HEK293 (cell line): Measurements from ENCODE around the gene CRACDL.

Experiments
- ATF2 ChIP-seq: fragments of 450-650 bp; formaldehyde crosslinking; IDR thresholded peaks from 2 replicates; pipeline ENCODE4 v1.5.1; 2016; ENCODE audit warnings: missing biosample characterization, missing genetic modification characterization, low read depth
- REST ChIP-seq: fragments of 450-650 bp; formaldehyde crosslinking; IDR thresholded peaks from 2 replicates; pipeline ENCODE4 v1.5.1; 2016; ENCODE audit warnings: missing biosample characterization, missing genetic modification characterization
- SP3 ChIP-seq: fragments of 450-650 bp; formaldehyde crosslinking; IDR thresholded peaks from 2 replicates; pipeline ENCODE4 v1.5.1; 2016; ENCODE audit warnings: missing biosample characterization, missing genetic modification characterization
- YY1 ChIP-seq: fragments of 450-650 bp; formaldehyde crosslinking; IDR thresholded peaks from 2 replicates; pipeline ENCODE4 v1.5.1; 2018; ENCODE audit warnings: missing biosample characterization, missing genetic modification characterization
- ZNF2 ChIP-seq: fragments of 450-650 bp; formaldehyde crosslinking; IDR thresholded peaks from 2 replicates; pipeline ENCODE4 v1.5.1; 2016; ENCODE audit warnings: missing biosample characterization, missing genetic modification characterization
- ZNF239 ChIP-seq: fragments of 450-650 bp; formaldehyde crosslinking; IDR thresholded peaks from 2 replicates; pipeline ENCODE4 v1.5.1; 2016; ENCODE audit warnings: missing biosample characterization, missing genetic modification characterization
- ZNF560 ChIP-seq: fragments of 450-650 bp; formaldehyde crosslinking; IDR thresholded peaks from 2 replicates; pipeline ENCODE4 v1.5.1; 2017; ENCODE audit warnings: missing biosample characterization, missing genetic modification characterization, borderline replicate concordance
- ZNF561 ChIP-seq: fragments of 450-650 bp; IDR thresholded peaks from 2 replicates; pipeline ENCODE4 v1.5.1; 2018; ENCODE audit warnings: missing biosample characterization, missing genetic modification characterization, borderline replicate concordance
- ZNF624 ChIP-seq: fragments of 450-650 bp; formaldehyde crosslinking; IDR thresholded peaks from 2 replicates; pipeline ENCODE4 v1.5.1; 2017; ENCODE audit warnings: missing biosample characterization, missing genetic modification characterization

- TF ChIP-seq ZNF624 (tag by site-specific recombination) (no peak), ZNF2 (tag by site-specific recombination) (no peak), ATF2 (no peak), ZNF239 (tag by site-specific recombination) (no peak), REST (tag by site-specific recombination) (peak; percentile 22; the same call in 1 of the 2 replicates), ZNF560 (tag by site-specific recombination) (no peak), SP3 (no peak), YY1 (no peak), ZNF561 (tag by site-specific recombination) (no peak)
These were observed 149.8 kb downstream of the CRACDL start for GRCh38 chr2:98786179-98786578.
